GM19372 (cell line): ENCODE data around the gene DUOX1.

Experiments used
- ATAC-seq: cut with Tn5 transposase; IDR thresholded peaks from one replicate; pipeline ENCODE4 v1.9.1; 2021; ENCODE audit warnings: mild to moderate bottlenecking, low read depth, moderate library complexity; ENCODE audit not compliant: unreplicated experiment

The DUOX1 gene

GRCh38 chr15:45165536-45165935 is 35.7 kb downstream of the DUOX1 start:
- no peak for ATAC-seq

GRCh38 chr15:45166834-45167630 is 37.2 kb downstream of the DUOX1 start:
- ATAC-seq = peak; percentile 92

- no peak for ATAC-seq
These were observed 37.9 kb downstream of the DUOX1 start for GRCh38 chr15:45167631-45168205.

- no peak for ATAC-seq
These were observed 38.5 kb downstream of the DUOX1 start for GRCh38 chr15:45168286-45168685.

GRCh38 chr15:45168751-45169551 is 39.2 kb downstream of the DUOX1 start:
- ATAC-seq = no peak

- no peak for ATAC-seq
These were observed 40.0 kb downstream of the DUOX1 start for GRCh38 chr15:45169608-45170480.

- no peak for ATAC-seq
These were observed 42.1 kb downstream of the DUOX1 start for GRCh38 chr15:45171912-45172311.

GRCh38 chr15:45174069-45174468 is 44.3 kb downstream of the DUOX1 start:
- ATAC-seq = no peak

- ATAC-seq = no peak
These were observed 44.8 kb downstream of the DUOX1 start for GRCh38 chr15:45174577-45174976.

GRCh38 chr15:45177285-45177684 is 47.5 kb downstream of the DUOX1 start:
- no peak for ATAC-seq

GRCh38 chr15:45179221-45179985 is 49.6 kb downstream of the DUOX1 start:
- no peak for ATAC-seq

GRCh38 chr15:45180201-45180600 is 50.4 kb downstream of the DUOX1 start:
- no peak for ATAC-seq

- ATAC-seq = no peak
These were observed 51.0 kb downstream of the DUOX1 start for GRCh38 chr15:45180648-45181436.

- ATAC-seq = no peak
These were observed 51.9 kb downstream of the DUOX1 start for GRCh38 chr15:45181491-45182285.

- ATAC-seq = no peak
These were observed 53.2 kb downstream of the DUOX1 start for GRCh38 chr15:45182996-45183395.

- ATAC-seq = no peak
These were observed 53.7 kb downstream of the DUOX1 start for GRCh38 chr15:45183511-45183910.

GRCh38 chr15:45184562-45185041 is 54.8 kb downstream of the DUOX1 start:
- ATAC-seq = no peak
